ENCODE data around the gene C1QTNF3. TPM values are rescaled to one million over a fixed set of nuclear protein-coding genes. Genes with fewer than 3 reads are reported as not detected.
"Not testable (repeated sequence)": the region's sequence is repeated elsewhere in the genome, so short reads cannot be mapped to it uniquely, and the experiment has no call there.

C1QTNF3 gene
- 10 to 100 TPM in 2 of 4 donors, 1 to 10 TPM in 2; 5.9 to 30.1 (median 8.7) TPM for total RNA-seq

GRCh38 chr5:34043099-34043876, at the start of gene C1QTNF3:
Gene C1QTNF3 (minus strand): TSS chr5:34043213. CDS start chr5:34043125, 88 bp downstream.
- Histone ChIP-seq H3K9me3 (no peaks in the 10 kb centered on the region), H3K27me3 (no peaks in the 10 kb centered on the region), H3K4me3 (peak within 1 kb of the TSS; percentile 8), H3K36me3 (no peaks in the 10 kb centered on the region), H3K27ac (peak within 1 kb of the TSS; percentile 27), H3K4me1 (peaks cover 7% of the 10 kb centered on the region)
- no peak for TF ChIP-seq POLR2AphosphoS5 (IDR thresholded peaks at IDR 0.05)
- no peak for TF ChIP-seq EP300 (IDR thresholded peaks at IDR 0.05)
- TF ChIP-seq POLR2A (IDR thresholded peaks at IDR 0.05): no peak
- TF ChIP-seq CTCF (IDR thresholded peaks at IDR 0.05): no peak
- 61% methylated on average over 10 of the region's 10 CpGs for WGBS
- no peak for DNase-seq (ENCODE audit: low spot score in 2 of 2)

- WGBS: 92% methylated on average over 5 of the region's 7 CpGs
Observed at GRCh38 chr5:34091039-34091438, 48.0 kb upstream of the C1QTNF3 start.

GRCh38 chr5:34089802-34090201, 46.8 kb upstream of the C1QTNF3 start:
- 84% methylated on average over 3 of the region's 3 CpGs for WGBS
- H3K27me3 ChIP-seq; H3K4me1 ChIP-seq; H3K27ac ChIP-seq; H3K4me3 ChIP-seq; H3K36me3 ChIP-seq; DNase-seq (ENCODE audit: low spot score in 2 of 2); H3K9me3 ChIP-seq: not testable (repeated sequence)

More at GRCh38 chr5:34091039-34091438, 48.0 kb upstream of the C1QTNF3 start:
- not testable (repeated sequence) for H3K27me3 ChIP-seq; H3K4me1 ChIP-seq; H3K27ac ChIP-seq; H3K36me3 ChIP-seq; H3K4me3 ChIP-seq; DNase-seq (ENCODE audit: low spot score in 2 of 2); H3K9me3 ChIP-seq

GRCh38 chr5:34087728-34088127, 44.7 kb upstream of the C1QTNF3 start:
- H3K36me3 ChIP-seq; H3K9me3 ChIP-seq; H3K27me3 ChIP-seq; H3K4me1 ChIP-seq; H3K27ac ChIP-seq; DNase-seq (ENCODE audit: low spot score in 2 of 2); H3K4me3 ChIP-seq: not testable (repeated sequence)
- 87% methylated on average over 3 of the region's 3 CpGs for WGBS

GRCh38 chr5:34083898-34084297, 40.9 kb upstream of the C1QTNF3 start:
- not testable (repeated sequence) for H3K27me3 ChIP-seq; H3K27ac ChIP-seq; H3K36me3 ChIP-seq; H3K4me1 ChIP-seq; DNase-seq (ENCODE audit: low spot score in 2 of 2); H3K9me3 ChIP-seq; H3K4me3 ChIP-seq
- WGBS: 83% methylated on average over 4 of the region's 4 CpGs

- H3K36me3 ChIP-seq; H3K27ac ChIP-seq; DNase-seq (ENCODE audit: low spot score in 2 of 2); H3K9me3 ChIP-seq; H3K27me3 ChIP-seq; H3K4me1 ChIP-seq; H3K4me3 ChIP-seq: not testable (repeated sequence)
- 97% methylated on average over 2 of the region's 2 CpGs for WGBS
Observed at GRCh38 chr5:34079505-34079904, 36.5 kb upstream of the C1QTNF3 start.

GRCh38 chr5:34077636-34078035, 34.6 kb upstream of the C1QTNF3 start:
- H3K4me1 ChIP-seq; DNase-seq (ENCODE audit: low spot score in 2 of 2); H3K27me3 ChIP-seq; H3K9me3 ChIP-seq; H3K4me3 ChIP-seq; H3K36me3 ChIP-seq; H3K27ac ChIP-seq: not testable (repeated sequence)
- 91% methylated on average over 2 of the region's 2 CpGs for WGBS

GRCh38 chr5:34076719-34077364, 33.8 kb upstream of the C1QTNF3 start:
- 77% methylated on average over 5 of the region's 5 CpGs for WGBS
- not testable (repeated sequence) for H3K36me3 ChIP-seq; H3K27me3 ChIP-seq; H3K4me3 ChIP-seq; H3K9me3 ChIP-seq; DNase-seq (ENCODE audit: low spot score in 2 of 2); H3K4me1 ChIP-seq; H3K27ac ChIP-seq

GRCh38 chr5:34074472-34074871, 31.5 kb upstream of the C1QTNF3 start:
- H3K4me3 ChIP-seq; H3K27me3 ChIP-seq; DNase-seq (ENCODE audit: low spot score in 2 of 2); H3K36me3 ChIP-seq; H3K4me1 ChIP-seq; H3K9me3 ChIP-seq; H3K27ac ChIP-seq: not testable (repeated sequence)
- 89% methylated on average over 3 of the region's 3 CpGs for WGBS

GRCh38 chr5:34074071-34074470, 31.1 kb upstream of the C1QTNF3 start:
- not testable (repeated sequence) for DNase-seq (ENCODE audit: low spot score in 2 of 2); H3K4me3 ChIP-seq; H3K4me1 ChIP-seq; H3K9me3 ChIP-seq; H3K27ac ChIP-seq; H3K36me3 ChIP-seq; H3K27me3 ChIP-seq
- WGBS: 69% methylated on average over 2 of the region's 3 CpGs

- H3K4me1 ChIP-seq; H3K36me3 ChIP-seq; H3K27me3 ChIP-seq; DNase-seq (ENCODE audit: low spot score in 2 of 2); H3K4me3 ChIP-seq; H3K9me3 ChIP-seq; H3K27ac ChIP-seq: not testable (repeated sequence)
- 100% methylated on average over 3 of the region's 3 CpGs for WGBS
Observed at GRCh38 chr5:34070626-34071025, 27.6 kb upstream of the C1QTNF3 start.
